CMK (cell line): ENCODE measurements around the gene WNT7A.

Source experiments
- DNase-seq: peaks from one replicate; pipeline ENCODE4 v3.0.0-alpha.2; 2010; ENCODE audit warnings: low read depth

The WNT7A gene

GRCh38 chr3:13844911-13845310 lies 35.0 kb downstream of the WNT7A start:
- DNase-seq = no peak

DNA sequence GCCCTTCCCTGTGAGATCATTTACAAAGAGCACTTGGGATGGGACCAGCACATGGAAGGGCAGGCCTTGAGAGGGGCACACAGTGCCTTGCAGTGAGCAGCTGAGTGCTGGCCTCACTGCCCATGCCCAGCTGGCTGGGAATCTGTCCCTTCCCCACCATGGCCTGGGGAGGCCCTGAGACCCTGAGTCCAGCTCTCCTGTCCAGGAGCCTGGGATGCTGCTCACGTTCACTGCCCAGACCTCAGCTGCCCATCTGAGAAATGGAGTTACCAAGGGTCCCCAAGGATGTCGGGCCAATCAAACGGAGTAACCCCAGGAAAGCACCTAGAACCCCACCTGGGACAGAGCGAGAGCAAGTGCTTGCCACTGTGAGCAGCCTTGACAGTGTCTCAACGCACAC lies 35.6 kb downstream of the WNT7A start:
- no peak for DNase-seq

- DNase-seq = no peak
These were observed 36.5 kb downstream of the WNT7A start for GRCh38 chr3:13843351-13843750.

DNA sequence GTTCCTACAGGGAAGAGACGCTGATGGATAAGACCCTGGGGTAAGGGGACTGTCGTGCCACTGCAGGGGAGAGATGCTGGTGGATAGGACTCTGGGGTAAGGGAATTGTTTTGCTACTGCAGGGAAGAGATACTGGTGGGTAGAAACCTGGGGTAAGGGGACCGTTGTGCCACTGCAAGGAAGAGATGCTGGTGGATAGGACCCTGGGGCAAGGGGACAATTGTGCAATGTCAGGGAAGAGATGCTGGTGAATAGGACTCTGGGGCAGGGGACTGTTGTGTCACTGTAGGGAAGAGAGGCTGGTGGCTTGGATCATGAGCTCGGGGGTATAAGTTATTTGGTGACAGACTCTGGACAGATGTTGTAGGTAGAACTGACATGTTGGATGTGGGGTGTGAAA lies 37.6 kb downstream of the WNT7A start:
- DNase-seq = no peak

DNA sequence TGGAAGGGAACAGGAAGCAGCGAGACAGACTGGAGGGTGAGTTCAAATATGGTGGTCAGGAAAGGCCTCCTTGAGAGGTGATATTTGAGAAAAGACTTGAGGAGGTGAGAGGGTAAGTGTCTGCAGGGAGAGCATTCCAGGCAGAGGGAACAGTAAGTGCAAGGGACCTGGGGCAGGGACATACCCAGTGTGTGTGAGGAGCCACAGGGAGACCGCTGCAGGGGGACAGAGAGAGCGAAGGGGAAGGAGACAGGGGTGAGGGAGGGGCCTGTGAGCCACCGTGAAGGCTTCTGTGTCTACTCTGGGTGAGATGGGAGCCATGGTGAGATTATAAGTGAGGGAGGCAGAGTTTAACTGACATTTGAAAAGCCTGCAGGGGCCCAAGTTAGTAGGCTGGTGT lies 38.0 kb downstream of the WNT7A start:
- DNase-seq = no peak

DNA sequence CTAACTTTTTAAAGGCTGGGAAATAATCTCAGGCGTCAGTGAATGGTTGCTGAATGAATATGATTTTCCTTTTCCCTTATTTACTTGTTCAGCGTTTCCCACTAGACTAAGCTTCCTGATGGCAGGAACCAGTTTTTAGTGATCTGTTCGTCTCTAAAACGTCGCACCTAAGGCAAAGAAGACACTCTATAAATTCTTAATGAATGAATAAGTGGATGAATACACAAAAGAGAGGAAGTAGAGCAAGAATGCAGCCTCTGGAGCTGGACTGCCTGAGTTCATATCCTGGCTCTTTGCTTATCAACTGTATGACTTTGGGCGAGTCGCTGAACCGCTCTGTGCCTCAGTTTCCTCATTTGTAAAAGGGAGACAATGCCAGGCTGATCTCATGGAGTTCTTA lies 38.7 kb downstream of the WNT7A start:
- no peak for DNase-seq

DNA sequence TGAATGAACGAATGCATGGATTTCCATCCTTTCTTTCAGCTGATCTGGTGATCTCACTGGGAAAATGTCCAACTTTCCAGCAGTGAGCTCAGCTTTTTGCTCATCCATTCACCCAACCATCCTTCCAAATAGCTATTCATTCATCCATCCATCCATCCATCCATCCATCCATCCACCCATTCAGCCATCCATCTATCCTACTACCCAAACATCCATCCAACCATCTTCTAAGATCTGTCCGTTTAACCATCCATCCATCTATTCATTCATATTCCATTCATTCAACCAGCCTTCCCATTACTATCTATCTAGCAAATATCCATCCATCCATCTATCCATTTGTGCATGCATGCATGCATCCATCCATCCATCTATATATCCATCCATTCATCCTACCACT lies 39.4 kb downstream of the WNT7A start:
- DNase-seq = no peak

GRCh38 chr3:13839726-13840340 lies 40.0 kb downstream of the WNT7A start:
- no peak for DNase-seq

GRCh38 chr3:13839253-13839652 lies 40.6 kb downstream of the WNT7A start:
- no peak for DNase-seq

DNA sequence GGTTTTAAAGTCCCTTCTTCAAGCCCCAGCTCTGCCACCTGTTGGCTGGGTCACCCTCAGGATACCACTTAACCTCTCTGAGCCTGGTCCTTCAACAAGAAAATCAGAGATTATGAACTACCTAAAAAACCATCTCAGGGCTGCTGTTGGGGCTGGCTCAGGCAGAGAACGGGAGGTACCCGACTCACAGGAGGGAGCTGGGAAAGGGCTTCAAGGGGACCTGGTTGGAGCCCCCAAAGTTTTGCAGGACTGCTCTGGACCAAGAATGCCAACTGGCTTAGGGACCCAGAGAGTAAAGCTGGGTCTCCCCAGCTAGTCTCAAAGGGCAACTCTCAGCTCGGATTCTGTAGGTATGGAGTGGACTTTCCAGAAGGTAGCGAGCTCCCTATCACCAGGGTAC lies 41.5 kb downstream of the WNT7A start:
- no peak for DNase-seq

DNA sequence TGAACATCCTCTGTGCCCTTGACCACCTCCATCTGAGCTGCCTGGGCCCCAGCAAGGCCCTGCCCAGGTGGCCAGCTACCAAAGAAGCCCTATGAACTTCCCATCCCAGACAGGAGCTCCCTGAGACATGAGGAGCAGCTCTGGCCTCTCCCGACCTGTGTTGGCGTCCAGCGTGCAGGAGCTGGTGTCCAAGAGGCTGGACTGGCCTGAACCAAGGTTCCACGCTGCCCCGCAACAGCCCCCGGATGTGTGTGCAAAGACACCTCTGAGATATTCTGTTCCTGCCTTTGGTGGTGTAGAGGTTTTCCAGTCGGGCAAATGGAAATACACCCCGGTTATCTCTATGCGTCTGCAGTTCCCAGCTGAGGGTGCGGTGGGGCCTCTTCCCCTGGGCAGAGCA lies 42.1 kb downstream of the WNT7A start:
- DNase-seq = no peak

GRCh38 chr3:13836658-13837587 lies 42.9 kb downstream of the WNT7A start:
- DNase-seq = no peak

DNA sequence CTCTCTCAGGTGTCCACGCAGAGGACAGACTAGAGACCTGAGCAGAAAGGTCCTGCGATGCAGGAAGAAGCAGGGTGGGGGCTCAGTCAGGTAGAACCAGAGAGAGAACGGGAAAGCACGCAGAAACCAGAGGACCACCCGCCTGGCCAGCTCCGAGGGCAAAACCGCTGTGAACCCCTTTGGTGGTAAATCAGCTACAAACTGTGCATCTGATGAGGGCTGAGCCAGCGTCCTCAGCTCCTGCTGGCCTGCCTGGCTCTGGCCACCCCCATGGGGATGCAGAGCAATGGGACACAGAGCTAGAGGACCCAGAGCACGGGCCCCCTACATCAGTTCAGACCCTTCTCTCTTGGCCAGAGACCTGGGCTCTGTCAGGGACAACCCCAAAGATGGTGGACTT lies 44.6 kb downstream of the WNT7A start:
- DNase-seq = no peak

DNA sequence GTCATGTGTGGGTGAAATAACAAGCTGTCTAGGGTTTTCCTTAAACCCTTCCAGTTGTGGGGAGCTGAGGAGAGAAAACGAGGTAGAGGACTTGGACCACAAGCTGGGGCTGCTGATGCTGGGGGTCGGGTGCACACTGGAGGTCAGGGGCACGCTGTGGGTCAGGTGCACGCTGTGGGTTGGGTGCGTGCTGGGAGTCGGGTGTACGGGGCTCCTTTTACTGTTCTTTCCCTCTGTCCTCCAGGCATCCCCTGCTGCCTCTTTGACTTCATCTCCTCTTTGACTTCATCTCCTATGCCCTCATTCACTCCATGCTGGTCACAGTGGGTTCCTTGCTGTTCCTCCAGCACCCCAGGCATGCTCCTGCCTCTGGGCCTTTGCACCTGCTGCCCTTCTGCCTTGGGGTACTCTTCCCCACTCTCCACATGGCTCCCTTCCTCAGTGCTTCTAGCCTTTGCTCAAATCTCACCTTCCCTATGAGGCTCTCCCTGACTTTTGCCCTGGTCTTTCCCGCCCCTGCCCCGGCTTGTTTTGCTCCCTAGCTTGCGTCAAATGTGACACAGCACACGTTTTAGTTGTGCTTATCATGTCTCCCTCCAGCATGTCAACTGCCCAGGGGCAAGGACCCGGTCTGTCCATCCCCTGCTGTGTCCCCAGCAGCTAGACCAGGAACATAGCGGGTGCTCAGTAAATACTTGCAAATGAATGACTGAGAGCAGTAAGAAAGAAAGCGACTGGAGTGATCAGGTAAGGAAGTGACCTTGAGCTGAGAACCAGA lies 45.4 kb downstream of the WNT7A start:
- no peak for DNase-seq

- no peak for DNase-seq
These were observed 46.2 kb downstream of the WNT7A start for GRCh38 chr3:13833506-13834257.

DNA sequence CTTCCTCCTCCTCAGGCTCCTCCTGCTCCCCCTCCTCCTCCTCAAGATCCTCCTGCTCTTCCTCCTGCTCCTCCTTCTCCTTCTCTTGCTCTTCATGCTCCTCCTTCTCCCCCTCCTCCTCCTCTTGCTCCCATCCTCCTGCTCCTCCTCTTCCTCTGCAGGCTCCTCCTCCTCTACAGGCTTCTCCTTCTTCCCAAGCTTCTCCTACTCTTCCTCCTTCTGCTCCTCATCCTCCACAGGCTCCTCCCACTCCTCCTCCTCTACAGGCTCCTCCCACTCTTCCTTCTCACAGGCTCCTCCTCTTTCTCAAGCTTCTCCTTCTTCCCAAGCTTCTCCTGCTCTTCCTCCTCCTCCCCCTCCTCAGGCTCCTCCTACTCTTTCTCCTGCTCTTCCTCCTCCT lies 47.7 kb downstream of the WNT7A start:
- DNase-seq = no peak

GRCh38 chr3:13831386-13831996 lies 48.4 kb downstream of the WNT7A start:
- no peak for DNase-seq

DNA sequence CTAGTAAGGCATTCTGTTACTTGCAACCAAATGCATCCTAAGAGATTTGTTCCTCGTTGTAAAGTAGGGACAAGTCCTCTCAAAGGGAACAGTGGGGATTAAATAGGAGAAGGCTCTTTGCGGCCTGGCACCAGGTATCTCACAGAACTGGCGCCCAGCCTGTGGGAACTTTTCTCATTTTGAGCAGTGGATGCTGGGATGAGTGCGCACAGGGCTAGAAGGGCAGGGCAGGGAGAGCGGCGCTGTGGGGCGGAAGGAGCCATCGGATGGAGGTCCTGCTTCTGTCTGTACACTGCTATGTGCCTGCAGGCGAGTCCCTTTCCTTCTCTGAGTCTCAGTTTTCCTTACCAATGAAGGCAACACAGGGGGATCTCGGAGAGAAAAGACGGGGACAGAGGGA lies 50.6 kb downstream of the WNT7A start:
- no peak for DNase-seq

DNA sequence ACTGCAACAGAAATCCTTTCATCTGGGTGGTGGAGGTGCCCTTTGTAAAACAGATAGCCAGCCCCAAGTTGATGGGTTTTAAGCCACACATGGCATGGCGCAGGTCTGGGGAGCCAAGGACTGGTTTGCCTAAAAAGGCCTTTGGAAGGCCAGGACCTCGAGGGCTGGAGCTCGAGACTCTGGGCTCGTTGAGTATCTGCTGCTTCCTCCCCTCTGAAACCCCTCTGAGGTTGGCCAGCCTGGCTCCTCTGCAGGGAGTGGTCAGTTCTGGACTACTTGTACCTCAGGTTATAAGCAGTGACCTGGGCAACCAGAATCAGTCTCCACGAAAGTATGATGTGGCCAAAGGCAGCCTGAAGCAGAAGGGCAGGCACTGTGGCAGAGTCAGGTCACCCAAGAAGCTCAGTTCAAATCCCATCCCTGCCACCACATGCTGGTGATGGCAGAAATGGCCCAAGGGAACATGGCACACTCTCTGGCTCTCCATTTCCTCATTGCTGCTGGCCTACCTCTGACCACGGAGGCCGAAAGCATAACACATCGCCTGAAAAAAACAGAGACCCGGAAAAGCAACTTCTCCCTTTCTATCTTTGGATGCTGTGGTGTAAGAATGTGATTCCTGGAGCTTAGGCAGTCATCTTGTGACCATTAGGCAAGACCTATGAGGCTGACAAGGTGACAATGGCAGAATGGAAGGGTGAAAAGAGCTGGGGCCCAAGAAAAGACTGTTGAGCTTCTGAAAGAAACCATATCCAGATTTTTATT lies 51.2 kb downstream of the WNT7A start:
- no peak for DNase-seq

- DNase-seq = no peak
These were observed 52.2 kb downstream of the WNT7A start for GRCh38 chr3:13827699-13828098.

- DNase-seq = no peak
These were observed 52.6 kb downstream of the WNT7A start for GRCh38 chr3:13827256-13827655.
